Left ventricle myocardium inferior (tissue), 1 donor: ENCODE measurements around the gene MIS12. TPM values are rescaled to one million over a fixed set of nuclear protein-coding genes. Genes with fewer than 3 reads are reported as not detected.
A peak's percentile ranks its signal among the peaks of the same experiment; 100 is the strongest.

Source experiments
- DNase-seq: peaks from one replicate; pipeline ENCODE4 v3.0.0-alpha.2; 2020
- H3K27ac ChIP-seq: fragments of 200-600 bp; replicated peaks from 2 replicates; pipeline ENCODE4 v1.8.0; 2021
- H3K27me3 ChIP-seq: fragments of 200-600 bp; 2 replicates; pipeline ENCODE4 v1.8.0; 2021; ENCODE audit warnings: low read depth
- H3K36me3 ChIP-seq: fragments of 200-600 bp; 2 replicates; pipeline ENCODE4 v1.8.0; 2021
- H3K4me1 ChIP-seq: fragments of 200-600 bp; 2 replicates; pipeline ENCODE4 v1.8.0; 2021
- H3K4me3 ChIP-seq: fragments of 200-600 bp; 2 replicates; pipeline ENCODE4 v1.8.0; 2021; ENCODE audit warnings: mild to moderate bottlenecking, moderate library complexity
- H3K9me3 ChIP-seq: fragments of 200-600 bp; replicated peaks from 2 replicates; pipeline ENCODE4 v1.8.0; 2021
- intact Hi-C: fragments of 100-400 bp; cut with micrococcal nuclease; formaldehyde crosslinking; loops from one replicate; pipeline ENCODE4 v1.11.0; 2022
- total RNA-seq: library from RNA; stranded (reverse); fragmentation: NEBNext Ultra II Directional; extraction: Animal tissue kit (Norgen Biotek cat#: 25700); gene quantifications from one replicate; pipeline ENCODE4 v1.2.1, GENCODE V29; 2021
- TF ChIP-seq, protein P1 (sequence below): fragments of 200-600 bp; IDR thresholded peaks from 2 replicates; pipeline ENCODE4 v1.8.0; 2021; ENCODE audit warnings: antibody characterized with exemption, mild to moderate bottlenecking, borderline replicate concordance
- donor health status: DM: no; HTN: yes; CAD: no; lungs with severe emphysema.

MIS12 gene
- total RNA-seq, 1 donor from 2014 or later, result 10.1 TPM

DNA sequence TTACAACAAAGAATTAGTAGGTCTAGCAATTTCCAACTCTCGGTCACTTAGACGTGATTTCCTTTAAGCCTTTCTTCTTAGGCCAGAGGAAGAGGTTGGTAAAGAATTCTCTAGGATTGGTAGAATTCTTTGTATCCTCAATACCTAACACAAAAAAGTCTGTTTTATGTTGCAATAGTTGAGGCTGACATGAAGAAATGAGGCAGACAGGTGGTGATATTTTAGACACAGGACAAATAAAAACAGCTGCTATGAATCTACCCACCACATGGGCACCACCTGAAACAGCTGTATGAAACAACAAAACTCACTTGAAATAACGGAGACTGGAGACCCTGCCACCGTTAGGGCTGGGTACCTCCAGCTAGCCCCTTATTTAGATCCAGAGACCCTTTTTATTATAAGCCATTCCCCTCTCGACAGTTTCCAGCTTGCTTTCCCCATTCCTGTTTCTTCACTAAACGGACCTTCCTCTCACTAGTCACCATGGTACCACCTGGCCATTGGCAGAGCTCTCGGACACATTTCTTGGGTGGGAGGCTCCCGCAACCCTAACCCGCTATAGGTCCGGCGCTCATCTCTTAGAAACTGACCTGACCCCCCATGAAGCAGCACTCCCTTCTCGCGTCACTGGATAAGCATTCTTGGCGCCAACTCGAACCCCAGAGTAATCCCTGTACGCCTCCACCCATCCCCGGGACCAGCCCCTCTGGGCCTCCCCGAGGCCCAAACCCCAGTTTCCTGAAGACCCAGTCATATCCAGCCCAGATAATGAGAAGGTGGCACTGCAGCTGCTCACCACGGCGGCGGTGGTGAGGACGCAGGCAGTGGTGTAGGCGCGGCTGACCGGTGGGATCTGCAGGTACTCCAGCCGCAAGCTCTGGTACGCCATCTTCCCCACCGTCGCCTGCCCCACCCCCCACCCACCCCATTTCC, 828 bp upstream of the MIS12 start, which contains the start of gene DERL2:
DERL2 (minus strand) TSS at position 909 of the 936 bp plus-strand sequence; CDS start at position 892, 17 bp downstream.
- TF ChIP-seq, protein P1, sequence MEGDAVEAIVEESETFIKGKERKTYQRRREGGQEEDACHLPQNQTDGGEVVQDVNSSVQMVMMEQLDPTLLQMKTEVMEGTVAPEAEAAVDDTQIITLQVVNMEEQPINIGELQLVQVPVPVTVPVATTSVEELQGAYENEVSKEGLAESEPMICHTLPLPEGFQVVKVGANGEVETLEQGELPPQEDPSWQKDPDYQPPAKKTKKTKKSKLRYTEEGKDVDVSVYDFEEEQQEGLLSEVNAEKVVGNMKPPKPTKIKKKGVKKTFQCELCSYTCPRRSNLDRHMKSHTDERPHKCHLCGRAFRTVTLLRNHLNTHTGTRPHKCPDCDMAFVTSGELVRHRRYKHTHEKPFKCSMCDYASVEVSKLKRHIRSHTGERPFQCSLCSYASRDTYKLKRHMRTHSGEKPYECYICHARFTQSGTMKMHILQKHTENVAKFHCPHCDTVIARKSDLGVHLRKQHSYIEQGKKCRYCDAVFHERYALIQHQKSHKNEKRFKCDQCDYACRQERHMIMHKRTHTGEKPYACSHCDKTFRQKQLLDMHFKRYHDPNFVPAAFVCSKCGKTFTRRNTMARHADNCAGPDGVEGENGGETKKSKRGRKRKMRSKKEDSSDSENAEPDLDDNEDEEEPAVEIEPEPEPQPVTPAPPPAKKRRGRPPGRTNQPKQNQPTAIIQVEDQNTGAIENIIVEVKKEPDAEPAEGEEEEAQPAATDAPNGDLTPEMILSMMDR, result no peak
- Histone ChIP-seq H3K4me3 (peak within 1 kb of the TSS; percentile 92), H3K36me3 (peaks cover 65% of the 10 kb centered on the region), H3K4me1 (peaks cover 47% of the 10 kb centered on the region), H3K27me3 (no peaks in the 10 kb centered on the region), H3K9me3 (no peaks in the 10 kb centered on the region), H3K27ac (peak within 1 kb of the TSS; percentile 100)
- intact Hi-C loops, result no loop called here
- DNase-seq, result no peak

DNA sequence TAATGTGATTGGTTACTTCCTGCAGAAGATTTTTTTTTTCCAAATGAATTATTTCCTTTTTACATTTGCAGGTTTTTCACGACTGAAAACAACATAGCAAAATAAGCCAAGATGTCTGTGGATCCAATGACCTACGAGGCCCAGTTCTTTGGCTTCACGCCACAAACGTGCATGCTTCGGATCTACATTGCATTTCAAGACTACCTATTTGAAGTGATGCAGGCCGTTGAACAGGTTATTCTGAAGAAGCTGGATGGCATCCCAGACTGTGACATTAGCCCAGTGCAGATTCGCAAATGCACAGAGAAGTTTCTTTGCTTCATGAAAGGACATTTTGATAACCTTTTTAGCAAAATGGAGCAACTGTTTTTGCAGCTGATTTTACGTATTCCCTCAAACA, 2.4 kb downstream of the MIS12 start:
- intact Hi-C loops, result no loop called here
- Histone ChIP-seq H3K27me3 (no peaks in the 10 kb centered on the region), H3K4me1 (peaks cover 47% of the 10 kb centered on the region), H3K9me3 (no peaks in the 10 kb centered on the region), H3K36me3 (peaks cover 43% of the 10 kb centered on the region), H3K27ac (no peak overlapping the region), H3K4me3 (no peak overlapping the region)
- TF ChIP-seq, protein P1, result no peak
- no peak for DNase-seq

DNA sequence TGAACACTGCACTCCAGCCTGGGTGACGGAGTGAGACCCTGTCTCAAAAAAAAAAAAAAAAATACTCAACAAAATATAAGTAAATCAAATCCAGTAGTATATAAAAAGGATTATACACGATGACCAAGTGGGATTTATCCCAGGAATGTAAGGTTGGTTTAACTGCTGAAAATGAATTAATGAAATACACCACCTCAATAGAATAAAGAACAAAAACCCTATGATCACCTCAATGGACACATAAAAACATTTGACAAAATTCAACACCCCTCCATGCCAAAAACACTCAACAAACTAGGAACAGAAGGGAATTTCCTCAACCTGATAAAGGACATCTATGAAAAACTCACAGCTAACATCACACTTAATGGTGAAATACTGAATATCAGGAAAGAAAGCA, 6.6 kb downstream of the MIS12 start:
- intact Hi-C loops, result no loop called here

DNA sequence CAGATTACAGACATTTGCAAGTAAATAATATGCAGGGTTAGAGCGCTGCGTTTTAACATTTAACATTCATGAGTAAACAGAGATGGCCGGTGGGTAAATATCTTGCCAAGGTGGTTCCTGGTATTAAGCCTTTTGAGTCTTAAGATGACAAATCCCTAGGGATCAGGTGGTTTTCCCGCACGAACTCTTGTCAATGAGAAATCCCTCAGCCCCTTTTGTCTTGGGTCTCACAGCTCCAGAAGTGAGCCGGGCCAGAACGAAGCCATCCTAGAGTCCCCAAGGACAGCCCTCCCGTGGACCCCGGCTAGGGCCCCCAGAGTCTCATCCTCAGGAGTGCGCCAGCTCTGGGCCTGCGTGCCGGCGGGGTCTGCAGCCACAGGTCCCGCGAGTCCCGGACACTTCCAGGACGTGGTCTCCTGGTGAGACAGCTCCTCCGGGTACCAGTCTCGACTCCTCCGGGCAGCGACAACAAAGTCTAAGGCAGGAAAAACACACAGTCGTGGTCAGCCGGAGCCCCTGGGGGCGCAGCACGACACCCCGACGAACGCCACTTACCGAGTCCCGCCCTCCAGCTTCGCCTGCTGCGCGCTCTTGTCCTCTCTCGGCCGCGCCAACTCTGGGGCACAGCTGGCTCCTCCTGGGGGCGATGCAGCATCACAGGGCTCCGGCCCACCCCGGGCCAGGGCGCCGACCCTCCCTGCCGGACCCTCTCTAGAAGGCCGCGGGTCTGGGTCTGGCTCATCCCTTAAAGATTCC, 13.3 kb downstream of the MIS12 start:
- TF ChIP-seq, protein P1, result no peak
- Histone ChIP-seq H3K27ac (no peak overlapping the region), H3K4me1 (peaks cover 17% of the 10 kb centered on the region), H3K36me3 (no peaks in the 10 kb centered on the region), H3K27me3 (peaks cover 38% of the 10 kb centered on the region), H3K4me3 (peak overlapping the region; percentile 69), H3K9me3 (no peaks in the 10 kb centered on the region)
- DNase-seq, result no peak
- intact Hi-C loops, result no loop called here

More for the DNA sequence above, 6.6 kb downstream of the MIS12 start:
- Histone ChIP-seq H3K36me3 (peaks cover 30% of the 10 kb centered on the region), H3K9me3 (no peaks in the 10 kb centered on the region), H3K4me3 (no peak overlapping the region), H3K27ac (no peak overlapping the region), H3K27me3 (peaks cover 5% of the 10 kb centered on the region), H3K4me1 (peaks cover 13% of the 10 kb centered on the region)
- TF ChIP-seq, protein P1, result no peak
- no peak for DNase-seq

DNA sequence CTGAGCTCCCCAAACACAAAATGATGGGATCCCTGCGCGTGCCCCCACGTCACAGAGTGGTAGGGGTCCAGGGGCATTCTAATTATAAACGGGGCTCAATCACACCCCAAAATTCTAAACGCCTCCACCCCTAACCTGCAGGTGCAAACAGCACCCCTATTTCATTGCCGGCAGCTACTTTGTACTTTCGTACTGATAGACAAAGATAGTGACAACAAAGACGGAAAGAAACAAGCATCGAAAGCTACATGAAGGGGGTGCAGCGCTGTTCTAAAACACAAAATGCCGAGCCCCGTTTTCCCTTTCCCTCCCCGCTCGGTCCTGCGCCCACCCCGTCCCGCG, 13.9 kb downstream of the MIS12 start:
- TF ChIP-seq, protein P1, result no peak
- Histone ChIP-seq H3K36me3 (peaks cover under 1% of the 10 kb centered on the region), H3K27me3 (peaks cover 38% of the 10 kb centered on the region), H3K4me1 (peaks cover 17% of the 10 kb centered on the region), H3K4me3 (peak overlapping the region; percentile 69), H3K9me3 (no peaks in the 10 kb centered on the region), H3K27ac (no peak overlapping the region)
- intact Hi-C loops, result no loop called here
- DNase-seq, result no peak
